ENCODE results near the gene NDUFA5.

The NDUFA5 gene

GRCh38 chr7:123557398-123558288, at the start of gene NDUFA5:
TSS of gene NDUFA5 (minus strand) at chr7:123557818. CDS start at chr7:123557795, 23 bp downstream.
- peak; percentile 100 for DNase-seq

GRCh38 chr7:123604739-123605138, 47.1 kb upstream of the NDUFA5 start:
- DNase-seq = peak; percentile 13

GRCh38 chr7:123602648-123603047, 45.0 kb upstream of the NDUFA5 start:
- DNase-seq = no peak

- no peak for DNase-seq
Measured at GRCh38 chr7:123601530-123601929, 43.9 kb upstream of the NDUFA5 start, which contains the start of gene ASB15. TSS of gene ASB15 (plus strand) at chr7:123601821. CDS start at chr7:123614503, 12,682 bp downstream.

- no peak for DNase-seq
Measured at GRCh38 chr7:123600876-123601275, 43.3 kb upstream of the NDUFA5 start.

GRCh38 chr7:123599766-123600165, 42.1 kb upstream of the NDUFA5 start:
- DNase-seq = no peak

- DNase-seq = no peak
Measured at GRCh38 chr7:123598657-123599056, 41.0 kb upstream of the NDUFA5 start.

- peak; percentile 93 for DNase-seq
Measured at GRCh38 chr7:123594813-123595241, 37.2 kb upstream of the NDUFA5 start.

GRCh38 chr7:123588376-123588775, 30.8 kb upstream of the NDUFA5 start:
- no peak for DNase-seq

- no peak for DNase-seq
Measured at GRCh38 chr7:123583821-123584220, 26.2 kb upstream of the NDUFA5 start.

- no peak for DNase-seq
Measured at GRCh38 chr7:123581162-123581459, 23.5 kb upstream of the NDUFA5 start.

GRCh38 chr7:123580406-123581161, 23.0 kb upstream of the NDUFA5 start:
- peak; percentile 85 for DNase-seq

GRCh38 chr7:123579416-123579815, 21.8 kb upstream of the NDUFA5 start:
- no peak for DNase-seq

GRCh38 chr7:123573896-123574467, 16.4 kb upstream of the NDUFA5 start:
- DNase-seq = no peak

GRCh38 chr7:123573341-123573740, 15.7 kb upstream of the NDUFA5 start:
- DNase-seq = no peak

- no peak for DNase-seq
Measured at GRCh38 chr7:123571684-123572083, 14.1 kb upstream of the NDUFA5 start.

GRCh38 chr7:123571187-123571586, 13.6 kb upstream of the NDUFA5 start:
- DNase-seq = no peak

GRCh38 chr7:123570390-123571182, 13.0 kb upstream of the NDUFA5 start:
- peak; percentile 25 for DNase-seq

GRCh38 chr7:123569352-123570010, 11.9 kb upstream of the NDUFA5 start:
- DNase-seq = no peak

GRCh38 chr7:123562121-123562520, 4.5 kb upstream of the NDUFA5 start:
- DNase-seq = no peak

GRCh38 chr7:123558289-123558874, 764 bp upstream of the NDUFA5 start:
- DNase-seq = no peak

- no peak for DNase-seq
Measured at GRCh38 chr7:123557016-123557397, 611 bp downstream of the NDUFA5 start.
